Tibial nerve (tissue), 4 donors: ENCODE data around the gene JOSD2.

Experiments used
- EP300 ChIP-seq, 2 donors: sonication (generic); formaldehyde crosslinking; IDR thresholded peaks; one replicate each; pipeline ENCODE4 v1.6.1; 2017; ENCODE audit warnings: antibody characterized with exemption in 2 of 2, mild to moderate bottlenecking in 1 of 2
- POLR2A ChIP-seq, 2 donors: fragments of 450-650 bp; IDR thresholded peaks; one replicate each; pipeline ENCODE4 v1.6.1; 2017; ENCODE audit warnings: antibody characterized with exemption in 2 of 2, mild to moderate bottlenecking in 2 of 2, moderate library complexity in 2 of 2
- TF ChIP-seq, protein P1 (sequence below), 5 experiments: fragments of 200-600 bp in 3 of 5; fragments of 450-650 bp in 2 of 5; sonication (generic) in 3 of 5; IDR thresholded peaks; one replicate each; pipeline ENCODE4 v1.5.1; 2016 to 2019; ENCODE audit warnings: antibody characterized with exemption in 5 of 5, mild to moderate bottlenecking in 3 of 5, moderate library complexity in 2 of 5

DNA sequence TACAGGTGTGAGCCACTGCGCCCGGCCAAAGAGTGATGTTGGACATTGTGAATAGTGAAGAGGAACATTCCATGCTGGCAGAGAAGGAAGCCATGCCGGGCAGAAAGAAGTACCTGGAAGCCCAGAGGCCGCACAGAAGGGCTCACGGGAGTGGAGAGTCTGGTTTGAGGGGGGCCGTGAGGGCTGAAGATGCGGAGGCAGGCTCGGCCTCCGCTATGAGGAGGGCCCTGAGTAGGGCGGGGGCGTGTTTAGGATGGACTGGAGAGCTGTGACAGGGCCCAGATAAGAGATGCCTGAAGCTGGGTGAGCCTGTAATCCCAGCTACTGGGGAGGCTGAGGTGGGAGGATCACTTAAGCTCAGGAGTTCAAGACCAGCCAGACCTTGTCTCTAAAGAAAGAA is 1.6 kb downstream of the JOSD2 start:
- TF ChIP-seq, protein P1, sequence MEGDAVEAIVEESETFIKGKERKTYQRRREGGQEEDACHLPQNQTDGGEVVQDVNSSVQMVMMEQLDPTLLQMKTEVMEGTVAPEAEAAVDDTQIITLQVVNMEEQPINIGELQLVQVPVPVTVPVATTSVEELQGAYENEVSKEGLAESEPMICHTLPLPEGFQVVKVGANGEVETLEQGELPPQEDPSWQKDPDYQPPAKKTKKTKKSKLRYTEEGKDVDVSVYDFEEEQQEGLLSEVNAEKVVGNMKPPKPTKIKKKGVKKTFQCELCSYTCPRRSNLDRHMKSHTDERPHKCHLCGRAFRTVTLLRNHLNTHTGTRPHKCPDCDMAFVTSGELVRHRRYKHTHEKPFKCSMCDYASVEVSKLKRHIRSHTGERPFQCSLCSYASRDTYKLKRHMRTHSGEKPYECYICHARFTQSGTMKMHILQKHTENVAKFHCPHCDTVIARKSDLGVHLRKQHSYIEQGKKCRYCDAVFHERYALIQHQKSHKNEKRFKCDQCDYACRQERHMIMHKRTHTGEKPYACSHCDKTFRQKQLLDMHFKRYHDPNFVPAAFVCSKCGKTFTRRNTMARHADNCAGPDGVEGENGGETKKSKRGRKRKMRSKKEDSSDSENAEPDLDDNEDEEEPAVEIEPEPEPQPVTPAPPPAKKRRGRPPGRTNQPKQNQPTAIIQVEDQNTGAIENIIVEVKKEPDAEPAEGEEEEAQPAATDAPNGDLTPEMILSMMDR (IDR thresholded peaks at IDR 0.05): no peak
- TF ChIP-seq EP300 (IDR thresholded peaks at IDR 0.05) (no peak), POLR2A (IDR thresholded peaks at IDR 0.05) (no peak)
